Right lobe of liver (tissue), 6 donors: ENCODE results near the gene RACK1. TPM values are rescaled to one million over a fixed set of nuclear protein-coding genes. Genes with fewer than 3 reads are reported as not detected.

ENCODE experiments used
- ATAC-seq, 4 donors: fragments of 200-7000 bp; cut with Tn5 transposase; one replicate each; pipeline ENCODE4 v1.9.1; 2020; ENCODE audit warnings: mild to moderate bottlenecking in 4 of 4, moderate library complexity in 4 of 4
- DNase-seq, 3 donors: peaks; one replicate each; pipeline ENCODE4 v3.0.0-alpha.2; 2020
- H3K27ac ChIP-seq, 3 donors: fragments of 200-600 bp; one replicate each; pipeline ENCODE4 v1.8.0; 2022
- H3K27me3 ChIP-seq, 2 donors: fragments of 200-600 bp; one replicate each; pipeline ENCODE4 v1.8.0; 2022
- H3K36me3 ChIP-seq, 4 donors: fragments of 200-600 bp; sonication (generic) in 1 of 4; one replicate each; pipeline versions ENCODE4 v1.5.1 to v1.8.0; 2017 to 2022; ENCODE audit warnings: control low read depth in 1 of 4
- H3K4me1 ChIP-seq, 4 donors: fragments of 200-600 bp; sonication (generic) in 1 of 4; one replicate each; pipeline versions ENCODE4 v1.5.1 to v1.8.0; 2017 to 2022; ENCODE audit warnings: control low read depth in 1 of 4
- H3K4me3 ChIP-seq, 3 donors: fragments of 200-600 bp; one replicate each; pipeline ENCODE4 v1.8.0; 2022
- H3K9me3 ChIP-seq, 4 donors: fragments of 200-600 bp; sonication (generic) in 1 of 4; one replicate each; pipeline versions ENCODE4 v1.5.1 to v1.8.0; 2017 to 2022; ENCODE audit warnings: control low read depth in 1 of 4
- POLR2A ChIP-seq: fragments of 450-650 bp; IDR thresholded peaks from one replicate; pipeline ENCODE4 v1.6.1; 2017; ENCODE audit warnings: antibody characterized with exemption, mild to moderate bottlenecking
- WGBS: methylation state at CpG from one replicate; pipeline ENCODE4 v1.1.6; 2018; ENCODE audit warnings: low coverage, low lambda C conversion rate; ENCODE audit not compliant: insufficient coverage; ENCODE audit errors: missing lambda C conversion rate; 5-methylcytosine and 5-hydroxymethylcytosine counted together
- intact Hi-C, 2 donors: fragments of 100-400 bp; cut with DNase I; formaldehyde crosslinking; loops; one replicate each; pipeline versions ENCODE4 v1.11.2 to v1.14.1; 2022
- total RNA-seq, 6 experiments: library from RNA; depleted of rRNA in 2 of 6; stranded (reverse); fragments of >200 nt in 2 of 6; fragmentation: NEBNext Ultra II Directional in 3 of 6; extraction: Animal tissue kit (Norgen Biotek cat#: 25700) in 3 of 6; gene quantifications; one replicate each; pipeline versions ENCODE4 v1.1.0 to v1.2.4, GENCODE V29; 2016 to 2023
- TF ChIP-seq, protein P1 (sequence below), 4 donors: fragments of 200-600 bp in 3 of 4; fragments of 450-650 bp in 1 of 4; IDR thresholded peaks; one replicate each; pipeline versions ENCODE4 v1.5.1 to v1.8.0; 2016 to 2022; ENCODE audit warnings: antibody characterized with exemption in 4 of 4, mild to moderate bottlenecking in 2 of 4
- donor health status: DM: no; HTN: yes; CAD: no.
- donor health status: DM: no; HTN: no; CAD: no.
- donor health status: DM: no; HTN: no; CAD: no.
- donor health status: DM: no; HTN: yes; CAD: no.
- donor health status: DM: no; HTN: yes; CAD: no.

RACK1 gene
- total RNA-seq, 6 experiments from 2014 or later = 470 to 1,156 (median 552) TPM

DNA sequence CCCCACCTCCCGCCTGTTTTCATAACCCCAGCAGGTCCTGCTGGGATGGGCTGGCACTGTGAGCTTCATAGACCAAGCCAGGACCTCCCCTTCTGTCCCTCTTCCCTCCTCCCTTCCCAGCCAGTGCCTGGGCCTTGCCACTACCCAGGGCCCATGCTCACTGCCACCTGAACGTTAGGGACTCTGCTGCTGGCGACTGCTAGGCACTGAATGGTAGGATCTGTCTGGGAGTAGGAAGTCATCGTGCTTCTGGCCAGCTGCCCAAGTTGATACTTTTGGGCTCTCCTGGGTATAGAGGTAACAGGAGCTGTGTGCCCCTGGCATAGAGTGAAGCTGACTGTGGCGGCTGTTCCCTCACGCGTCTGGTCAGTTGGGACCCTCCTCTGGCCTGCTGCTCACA is 12.3 kb downstream of the RACK1 start:
- ATAC-seq (no peak), DNase-seq (no peak)
- TF ChIP-seq POLR2A = no peak
- TF ChIP-seq, protein P1, sequence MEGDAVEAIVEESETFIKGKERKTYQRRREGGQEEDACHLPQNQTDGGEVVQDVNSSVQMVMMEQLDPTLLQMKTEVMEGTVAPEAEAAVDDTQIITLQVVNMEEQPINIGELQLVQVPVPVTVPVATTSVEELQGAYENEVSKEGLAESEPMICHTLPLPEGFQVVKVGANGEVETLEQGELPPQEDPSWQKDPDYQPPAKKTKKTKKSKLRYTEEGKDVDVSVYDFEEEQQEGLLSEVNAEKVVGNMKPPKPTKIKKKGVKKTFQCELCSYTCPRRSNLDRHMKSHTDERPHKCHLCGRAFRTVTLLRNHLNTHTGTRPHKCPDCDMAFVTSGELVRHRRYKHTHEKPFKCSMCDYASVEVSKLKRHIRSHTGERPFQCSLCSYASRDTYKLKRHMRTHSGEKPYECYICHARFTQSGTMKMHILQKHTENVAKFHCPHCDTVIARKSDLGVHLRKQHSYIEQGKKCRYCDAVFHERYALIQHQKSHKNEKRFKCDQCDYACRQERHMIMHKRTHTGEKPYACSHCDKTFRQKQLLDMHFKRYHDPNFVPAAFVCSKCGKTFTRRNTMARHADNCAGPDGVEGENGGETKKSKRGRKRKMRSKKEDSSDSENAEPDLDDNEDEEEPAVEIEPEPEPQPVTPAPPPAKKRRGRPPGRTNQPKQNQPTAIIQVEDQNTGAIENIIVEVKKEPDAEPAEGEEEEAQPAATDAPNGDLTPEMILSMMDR (IDR thresholded peaks at IDR 0.05) = no peak
- WGBS = 86% methylated on average over 4 of the region's 7 CpGs
- Histone ChIP-seq H3K4me3 (no peak overlapping the region), H3K9me3 (no peaks in the 10 kb centered on the region), H3K27ac (no peak overlapping the region), H3K36me3 (peaks cover 6 to 48% (median 10%) of the 10 kb centered on the region in 4 donors), H3K4me1 (no peaks in the 10 kb centered on the region), H3K27me3 (no peaks in the 10 kb centered on the region)
- intact Hi-C loops = no loop called here

DNA sequence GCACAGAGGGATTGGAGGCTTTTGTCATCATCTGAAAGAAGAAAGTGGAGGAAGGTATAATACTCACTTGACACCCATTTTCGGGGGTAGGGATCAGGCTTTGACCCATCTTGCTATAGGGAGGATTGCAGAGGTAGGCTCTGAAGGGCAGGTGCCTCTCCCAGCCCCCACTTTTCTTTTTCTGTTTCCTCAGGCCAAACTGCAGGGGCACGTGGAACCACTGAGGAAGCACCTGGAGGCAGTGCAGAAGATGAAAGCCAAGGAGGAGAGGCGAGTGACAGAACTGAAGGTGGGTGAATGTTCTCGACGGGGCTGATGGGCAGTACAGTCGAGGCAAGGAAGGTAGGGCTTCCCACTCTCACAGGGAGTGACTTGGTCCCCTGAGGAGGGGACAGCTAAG is 13.2 kb downstream of the RACK1 start:
- Histone ChIP-seq H3K27me3 (no peaks in the 10 kb centered on the region), H3K9me3 (no peaks in the 10 kb centered on the region), H3K36me3 (peaks cover 0 to 39% (median 3%) of the 10 kb centered on the region in 4 donors), H3K27ac (no peak overlapping the region), H3K4me3 (no peak overlapping the region), H3K4me1 (no peaks in the 10 kb centered on the region)
- ATAC-seq = no peak
- intact Hi-C loops = no loop called here
- DNase-seq = no peak
- TF ChIP-seq, protein P1 (IDR thresholded peaks at IDR 0.05) = no peak
- no peak for TF ChIP-seq POLR2A
- 94% methylated on average over 5 of the region's 6 CpGs for WGBS

DNA sequence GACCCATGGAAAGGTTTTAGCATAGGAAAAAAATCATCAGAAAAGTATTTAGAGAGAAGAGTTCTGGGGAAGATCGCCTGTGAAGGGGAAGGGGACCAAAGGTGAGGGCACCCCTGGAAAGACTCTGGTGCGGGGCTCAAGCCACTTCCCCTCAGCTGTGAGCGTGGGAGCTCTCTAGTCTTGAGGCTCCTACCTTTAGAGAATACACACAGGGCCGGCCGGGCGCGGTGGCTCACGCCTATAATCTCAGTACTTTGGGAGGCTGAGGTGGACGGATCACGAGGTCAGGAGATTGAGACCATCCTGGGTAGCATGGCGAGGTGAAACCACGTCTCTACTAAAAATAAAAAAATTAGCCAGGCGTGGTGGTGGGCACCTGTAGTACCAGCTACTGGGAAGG is 13.7 kb downstream of the RACK1 start:
- Histone ChIP-seq H3K27ac (no peak overlapping the region), H3K36me3 (peaks cover 0 to 33% (median 1%) of the 10 kb centered on the region in 4 donors), H3K9me3 (no peaks in the 10 kb centered on the region), H3K4me3 (no peak overlapping the region), H3K4me1 (peaks cover 0 to 1% (median 0%) of the 10 kb centered on the region in 4 donors), H3K27me3 (no peaks in the 10 kb centered on the region)
- intact Hi-C loops = no loop called here
- TF ChIP-seq, protein P1 (IDR thresholded peaks at IDR 0.05) = no peak
- TF ChIP-seq POLR2A = no peak
- WGBS = 93% methylated on average over 12 of the region's 13 CpGs
- no peak for ATAC-seq
- no peak for DNase-seq

DNA sequence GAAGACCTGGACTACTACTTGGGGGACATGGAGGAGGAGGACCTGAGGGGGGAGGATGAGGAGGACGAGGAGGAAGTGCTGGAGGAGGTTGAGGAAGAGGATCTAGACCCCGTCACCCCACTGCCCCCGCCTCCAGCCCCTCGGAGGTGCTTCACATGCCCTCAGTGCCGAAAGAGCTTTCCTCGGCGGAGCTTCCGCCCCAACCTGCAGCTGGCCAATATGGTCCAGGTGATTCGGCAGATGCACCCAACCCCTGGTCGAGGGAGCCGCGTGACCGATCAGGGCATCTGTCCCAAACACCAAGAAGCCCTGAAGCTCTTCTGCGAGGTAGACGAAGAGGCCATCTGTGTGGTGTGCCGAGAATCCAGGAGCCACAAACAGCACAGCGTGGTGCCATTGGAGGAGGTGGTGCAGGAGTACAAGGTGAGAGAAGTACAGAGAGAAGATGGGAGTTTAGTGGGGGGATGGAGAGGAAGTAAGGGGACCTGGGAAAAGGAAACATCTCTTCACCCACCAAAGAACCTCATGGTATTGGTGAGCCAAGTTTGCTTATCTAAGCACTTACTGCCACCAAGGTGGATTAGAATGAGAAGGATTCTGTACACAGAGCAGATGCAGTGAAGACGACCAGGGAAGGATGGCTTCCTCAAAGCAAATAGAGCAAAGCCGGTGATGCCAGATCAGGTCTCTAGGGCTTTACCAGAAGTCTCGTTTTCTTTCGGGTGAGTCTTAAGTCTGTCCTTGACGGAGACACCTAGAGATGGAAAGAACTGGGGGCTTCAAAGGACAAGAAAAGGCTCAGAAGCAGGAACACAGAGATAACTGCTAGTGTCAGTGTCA is 19.1 kb downstream of the RACK1 start:
- ATAC-seq (no peak), DNase-seq (no peak)
- Histone ChIP-seq H3K27ac (no peak overlapping the region), H3K4me1 (peaks cover 0 to 8% (median 0%) of the 10 kb centered on the region in 4 donors), H3K4me3 (peak overlapping the region; percentile 79 to 98 (median 96)), H3K27me3 (no peaks in the 10 kb centered on the region), H3K9me3 (no peaks in the 10 kb centered on the region), H3K36me3 (peaks cover 0 to 7% (median 1%) of the 10 kb centered on the region in 4 donors)
- TF ChIP-seq, protein P1 (IDR thresholded peaks at IDR 0.05) = no peak
- TF ChIP-seq POLR2A = no peak
- 63% methylated on average over 10 of the region's 22 CpGs for WGBS
- intact Hi-C loops = no loop called here
